HG03139 (cell line): ENCODE measurements around the gene MLXIPL.
"Not testable (repeated sequence)": the region's sequence is repeated elsewhere in the genome, so short reads cannot be mapped to it uniquely, and the experiment has no call there.

Experiments used
- ATAC-seq: cut with Tn5 transposase; IDR thresholded peaks from one replicate; pipeline ENCODE4 v1.9.1; 2021; ENCODE audit not compliant: unreplicated experiment

MLXIPL gene

DNA sequence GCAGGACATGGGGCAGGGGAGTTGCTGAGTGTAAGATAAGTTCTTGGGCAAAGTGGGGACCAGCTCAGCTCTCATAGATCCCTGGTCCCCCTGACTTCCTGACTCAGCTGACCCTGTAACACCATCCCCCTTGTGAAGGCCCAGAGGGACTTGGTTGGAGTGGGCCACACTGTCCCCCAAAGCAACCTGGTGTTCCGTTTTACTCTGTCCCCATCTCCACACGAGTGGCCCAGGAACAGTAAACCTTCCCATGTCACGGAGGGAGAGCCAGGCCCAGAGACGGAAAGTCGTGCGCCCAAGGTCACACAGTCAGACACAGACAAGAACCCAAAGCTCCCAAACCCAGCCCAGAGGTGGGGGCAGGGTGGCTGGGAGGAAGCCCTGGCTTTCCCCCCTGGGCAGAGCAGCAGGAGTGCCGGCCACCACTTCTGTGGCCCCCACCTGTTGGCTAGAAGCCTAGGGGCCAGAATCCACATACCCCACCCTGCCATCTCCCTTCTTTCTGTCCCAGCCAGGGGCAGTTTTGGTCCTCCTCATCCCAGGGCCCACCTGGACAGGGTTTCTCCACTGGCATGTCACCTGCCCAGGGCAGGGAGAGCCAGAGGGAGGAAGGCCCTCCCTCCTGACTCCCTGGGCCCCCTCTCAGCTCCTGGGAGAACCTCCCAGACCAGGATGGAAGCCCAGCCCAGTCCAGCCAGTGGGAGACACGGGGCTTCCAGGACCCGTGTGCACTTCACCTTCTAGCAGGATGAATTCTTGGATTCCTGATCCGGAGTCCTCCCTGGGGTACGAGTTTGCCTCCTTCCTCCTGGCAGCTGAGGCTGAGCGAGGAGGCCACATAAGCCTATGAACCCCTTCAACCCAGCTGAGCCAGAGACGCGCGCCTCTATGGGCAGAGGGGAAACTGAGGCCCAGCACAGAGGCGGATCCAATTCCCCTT, 22.7 kb upstream of the MLXIPL start:
- no peak for ATAC-seq

DNA sequence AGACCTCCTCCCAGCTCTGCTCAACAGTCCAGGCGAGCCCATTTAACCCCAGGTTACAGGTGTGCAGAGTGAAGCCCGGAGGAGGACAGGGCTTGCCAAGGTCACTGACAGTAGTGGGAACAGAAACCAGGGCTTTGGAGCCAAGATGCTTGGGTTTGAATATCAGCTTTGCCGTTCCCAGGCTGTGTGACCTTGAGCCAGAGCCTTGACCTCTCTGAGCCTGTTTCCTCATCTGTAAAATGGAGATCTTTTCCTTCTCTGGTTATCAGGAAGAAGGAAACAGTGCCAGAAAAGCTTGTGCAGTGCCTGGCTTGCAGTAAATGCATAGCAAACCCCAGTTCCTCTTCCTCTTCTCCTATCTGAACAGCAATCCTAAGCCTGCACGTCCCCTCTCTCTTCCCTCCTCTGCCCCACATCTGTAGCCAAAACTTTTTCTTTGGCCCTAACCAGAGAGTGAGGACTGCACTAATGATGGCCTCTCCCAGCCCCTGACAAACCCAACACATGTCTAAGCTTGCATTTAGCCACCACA, 21.4 kb upstream of the MLXIPL start:
- ATAC-seq: no peak

DNA sequence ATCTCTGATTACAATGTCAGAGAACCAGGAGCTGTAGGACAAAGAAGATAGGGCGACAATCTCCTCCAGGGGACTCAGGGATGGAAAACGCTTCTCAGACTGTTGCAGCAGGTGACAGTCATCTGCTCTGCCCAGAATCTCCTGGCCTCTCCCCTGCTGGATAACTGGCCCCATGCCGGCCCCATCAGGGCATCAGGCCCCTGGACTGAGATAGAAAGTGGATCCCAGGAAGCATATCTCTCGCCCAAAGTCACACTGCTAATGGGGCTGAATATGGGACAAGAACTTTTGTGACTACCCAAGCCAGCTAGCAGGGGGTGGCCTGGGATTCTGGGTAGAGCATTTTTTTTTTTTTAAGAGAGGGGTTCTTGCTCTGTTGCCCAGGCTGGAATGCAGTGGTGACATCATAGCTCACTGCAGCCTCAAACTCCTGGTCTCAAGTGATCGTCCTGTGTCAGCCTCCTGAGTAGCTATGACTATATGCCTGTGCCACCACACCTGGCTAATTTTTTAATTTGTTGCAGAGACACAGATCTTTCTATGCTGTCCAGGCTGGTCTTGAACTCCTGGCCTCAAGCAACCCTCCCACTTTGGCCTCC, 20.5 kb upstream of the MLXIPL start:
- no peak for ATAC-seq

DNA sequence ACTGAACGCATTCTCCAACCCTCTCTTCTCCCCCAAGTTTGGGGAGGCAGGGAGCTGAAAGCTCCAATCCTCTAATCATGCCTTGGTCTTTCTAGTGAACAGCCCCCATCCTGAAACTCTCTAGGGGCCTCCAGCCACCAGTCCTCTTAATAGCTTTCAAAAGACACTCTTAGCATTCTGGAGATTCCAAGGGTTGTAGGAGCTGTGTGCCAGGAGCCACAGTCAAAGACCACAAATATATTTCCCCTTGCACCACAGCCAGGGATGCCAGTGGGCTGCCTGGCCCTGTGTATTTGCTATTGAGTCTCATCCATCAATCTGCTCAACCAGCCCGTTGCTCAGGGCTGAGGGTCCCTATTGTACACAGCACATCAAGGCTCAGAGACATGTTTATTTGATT, 18.5 kb upstream of the MLXIPL start:
- ATAC-seq: no peak

- ATAC-seq: no peak
These were observed 14.6 kb upstream of the MLXIPL start for GRCh38 chr7:73638911-73639310.

DNA sequence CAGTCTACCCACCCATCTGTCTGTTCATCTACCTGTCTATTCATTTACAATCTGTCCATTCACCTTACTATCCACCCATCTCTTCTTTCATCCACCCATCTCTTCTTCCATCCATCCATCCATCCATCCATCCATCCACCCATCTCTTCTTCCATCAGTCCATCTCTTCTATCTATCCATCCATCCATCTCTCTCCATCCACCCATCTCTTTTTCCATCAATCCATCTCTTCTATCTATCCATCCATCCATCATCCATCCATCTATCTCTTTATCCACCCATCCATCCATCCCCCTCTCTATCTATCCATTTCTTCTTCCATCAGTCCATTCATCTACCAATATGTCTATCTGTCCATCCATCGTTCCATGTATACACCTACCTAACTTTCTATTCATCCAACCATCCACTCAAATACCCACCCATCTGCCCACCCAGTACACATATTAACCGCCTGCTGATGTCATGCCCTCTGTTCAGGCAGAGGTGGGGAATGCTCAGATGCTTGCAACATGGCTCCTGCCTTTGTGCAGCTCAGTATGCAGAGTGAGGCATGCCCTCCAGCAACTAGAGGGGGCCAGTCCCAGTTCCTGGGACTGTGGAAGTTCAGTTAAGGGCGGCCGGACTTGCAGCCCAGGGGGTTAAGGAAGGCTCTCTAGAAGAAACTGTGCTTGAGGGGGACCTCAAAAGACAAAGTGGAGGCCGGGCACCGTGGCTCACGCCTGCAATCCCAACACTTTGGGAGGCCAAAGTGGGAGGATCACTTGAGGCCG, 11.3 kb upstream of the MLXIPL start:
- no peak for ATAC-seq

- ATAC-seq: no peak
These were observed 9.5 kb upstream of the MLXIPL start for GRCh38 chr7:73633844-73634243.

DNA sequence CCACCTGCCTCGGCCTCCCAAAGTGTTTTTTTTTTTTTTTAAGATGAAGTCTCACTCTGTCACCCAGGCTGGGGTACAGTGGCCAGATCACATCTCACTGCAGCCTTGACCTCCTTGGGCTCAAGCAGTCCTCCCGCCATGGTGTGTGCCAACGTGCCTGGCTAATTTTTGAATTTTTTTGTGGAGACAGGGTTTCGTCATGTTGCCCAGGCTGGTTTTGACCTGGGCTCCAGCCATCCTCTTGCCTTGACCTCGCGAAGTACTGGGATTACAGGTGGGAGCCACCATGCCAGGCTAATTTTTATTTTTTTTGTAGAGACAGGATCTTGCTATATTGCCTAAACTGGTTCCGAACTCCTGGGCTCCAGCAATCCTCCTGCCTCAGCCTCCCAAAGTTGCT, 9.0 kb upstream of the MLXIPL start:
- no peak for ATAC-seq

DNA sequence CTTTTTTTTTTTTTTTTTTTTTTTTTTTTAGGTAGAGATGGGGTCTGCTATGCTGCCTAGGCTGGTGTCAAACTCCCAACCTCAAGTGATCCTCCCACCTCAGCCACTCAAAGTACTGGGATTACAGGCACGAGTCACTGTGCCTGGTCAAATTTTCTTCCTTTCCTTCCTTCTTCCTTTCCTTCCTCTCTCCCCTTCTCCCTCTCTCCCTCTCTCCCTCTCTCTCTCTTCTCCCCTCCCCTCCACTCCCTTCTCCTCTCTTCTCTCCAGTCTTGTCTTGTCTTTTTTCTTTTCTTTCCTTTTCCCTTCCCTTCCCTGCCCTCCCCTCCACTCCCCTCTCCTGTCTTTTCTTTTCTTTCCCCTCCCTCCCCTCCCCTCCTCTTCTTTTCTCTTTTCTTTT, 7.2 kb upstream of the MLXIPL start:
- no peak for ATAC-seq

DNA sequence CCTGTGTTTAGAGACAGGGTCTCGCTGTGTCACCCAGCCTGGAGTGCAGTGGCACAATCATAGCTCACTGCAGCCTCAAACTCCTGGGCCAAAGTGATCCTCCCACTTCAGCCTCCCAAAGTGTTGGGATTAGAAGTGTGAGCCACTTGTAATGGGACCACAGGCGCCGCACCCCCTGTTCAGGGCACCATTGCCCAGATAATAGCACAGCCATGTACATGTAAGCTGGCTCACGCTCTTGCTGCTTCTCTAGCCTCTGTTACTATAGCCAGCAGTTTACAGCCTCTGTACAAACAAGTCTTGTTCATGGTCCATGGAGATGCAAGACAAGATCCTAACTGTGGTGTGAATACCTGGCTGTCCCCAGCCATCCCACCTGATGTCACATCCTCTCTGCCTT, 4.2 kb upstream of the MLXIPL start:
- ATAC-seq: no peak

- no peak for ATAC-seq
These were observed 2.5 kb upstream of the MLXIPL start for GRCh38 chr7:73626814-73627213.

DNA sequence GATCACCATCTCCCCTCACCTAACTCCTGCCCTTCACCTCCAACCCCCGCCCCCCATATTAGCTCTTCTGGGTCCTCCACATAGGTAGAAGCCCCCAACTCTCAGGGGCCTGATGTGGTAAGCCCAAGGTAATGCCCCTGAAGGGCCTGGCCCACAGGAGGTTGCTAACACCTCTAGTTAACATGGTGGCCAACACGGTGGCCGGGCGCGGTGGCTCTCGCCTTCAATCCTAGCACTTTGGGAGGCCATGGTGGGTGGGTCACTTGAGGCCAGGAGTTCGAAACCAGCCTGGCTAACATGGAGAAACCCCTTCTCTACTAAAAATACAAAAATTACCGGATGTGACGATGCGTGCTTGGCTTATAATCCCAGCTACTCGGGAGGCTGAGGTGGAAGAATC, 954 bp upstream of the MLXIPL start:
- ATAC-seq: no peak

DNA sequence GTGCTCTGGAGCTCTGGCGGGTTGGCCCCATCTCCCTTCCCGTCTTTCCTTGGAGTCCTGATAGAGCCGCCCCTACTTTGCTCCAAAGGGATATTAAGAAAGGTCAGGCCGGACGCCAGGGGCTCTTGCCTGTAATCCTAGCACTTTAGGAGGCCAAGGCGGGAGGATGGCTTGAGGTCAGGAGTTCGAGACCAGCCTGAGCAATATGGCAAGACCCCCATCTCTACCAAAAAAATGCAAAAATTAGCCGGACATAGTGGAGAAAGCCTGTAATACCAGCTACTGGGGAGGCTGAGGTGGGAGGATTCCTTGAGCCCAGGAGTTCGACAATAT, 313 bp upstream of the MLXIPL start:
- ATAC-seq: no peak

- no peak for ATAC-seq
These were observed 1.2 kb downstream of the MLXIPL start for GRCh38 chr7:73622909-73623797.

DNA sequence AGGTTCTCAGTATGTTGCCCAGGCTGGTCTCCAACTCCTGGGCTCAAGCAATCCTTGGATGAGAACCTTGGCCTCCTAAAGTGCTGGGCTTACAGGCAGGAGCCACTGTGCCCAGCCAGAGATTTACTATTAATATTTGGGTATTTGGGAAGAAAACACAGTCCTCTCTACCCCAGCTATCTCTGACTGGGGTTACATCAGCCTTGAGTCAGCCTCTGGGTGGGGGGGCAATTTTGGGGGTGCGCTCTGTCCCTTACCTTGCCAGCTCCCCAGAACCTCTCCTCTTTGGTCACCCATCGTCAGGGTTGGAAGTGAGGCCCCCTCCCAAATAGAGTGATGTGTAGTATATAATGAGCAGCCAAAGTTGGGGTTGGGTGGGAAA, 1.8 kb downstream of the MLXIPL start:
- ATAC-seq: no peak

GRCh38 chr7:73621168-73622063, 2.9 kb downstream of the MLXIPL start:
- no peak for ATAC-seq

GRCh38 chr7:73619394-73619793, 4.9 kb downstream of the MLXIPL start:
- not testable (repeated sequence) for ATAC-seq

DNA sequence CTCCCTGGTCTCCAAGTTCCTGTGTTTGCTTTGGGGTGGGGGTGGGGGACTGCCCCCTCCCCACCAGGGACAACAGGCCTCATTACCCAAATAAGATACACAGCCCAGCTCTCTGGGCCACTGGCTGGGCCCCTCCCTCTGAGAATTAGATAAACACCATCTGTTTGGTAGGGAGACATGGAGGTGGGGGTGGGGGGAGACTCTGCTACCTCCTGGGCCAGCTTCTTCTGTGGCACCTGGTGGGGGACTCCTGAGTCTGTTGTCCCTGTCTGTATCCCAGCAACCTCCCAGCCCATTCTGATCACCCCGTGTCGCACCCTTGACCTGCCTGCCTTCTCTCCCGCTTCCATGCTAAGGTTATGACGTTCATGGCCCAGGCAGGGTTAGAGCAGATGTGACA, 5.8 kb downstream of the MLXIPL start:
- no peak for ATAC-seq

DNA sequence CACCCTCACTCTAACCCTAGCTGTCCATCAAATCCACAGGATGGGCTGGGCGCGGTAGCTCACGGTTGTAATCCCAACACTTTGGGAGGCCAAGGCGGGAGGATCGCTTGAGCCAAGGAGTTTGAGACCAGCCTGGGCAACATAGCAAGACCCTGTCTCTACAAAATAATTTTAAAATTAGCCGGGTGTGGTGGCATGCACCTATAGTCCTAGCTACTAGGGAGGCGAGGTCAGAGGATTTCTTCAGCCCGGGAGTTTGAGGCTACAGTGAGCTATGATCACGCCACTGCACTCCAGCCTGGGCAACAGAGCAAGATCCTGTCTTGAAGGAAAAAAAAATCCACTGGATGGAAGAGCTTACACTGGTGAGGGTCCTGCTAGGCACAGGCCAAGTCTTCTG, 6.8 kb downstream of the MLXIPL start:
- ATAC-seq: not testable (repeated sequence)

DNA sequence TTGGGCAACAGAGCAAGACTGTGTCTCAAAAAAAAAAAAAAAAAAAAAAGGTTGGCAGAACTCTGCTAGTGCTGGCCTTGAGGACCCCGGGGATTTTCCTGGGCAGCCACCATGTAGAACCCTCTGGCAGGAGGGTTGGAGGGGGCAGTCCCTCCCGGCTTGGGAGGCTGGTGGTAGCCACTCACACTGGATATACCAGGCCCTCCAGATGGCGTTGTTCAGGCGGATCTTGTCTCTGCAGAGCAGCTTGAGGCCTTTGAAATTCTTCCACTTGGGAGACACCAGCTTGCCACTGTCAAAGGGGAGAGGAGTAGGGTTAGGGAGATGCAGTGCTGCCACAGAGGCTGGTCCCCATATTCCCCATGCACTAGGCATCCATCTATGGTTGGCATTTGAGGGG, 8.4 kb downstream of the MLXIPL start:
- no peak for ATAC-seq
